Adipocyte (in vitro differentiated cells): ENCODE data around the gene GCNT4.

Experiments used
- DNase-seq: peaks from one replicate; pipeline ENCODE4 v3.0.0-alpha.2; 2015; ENCODE audit warnings: low read depth
- H3K27me3 ChIP-seq: replicated peaks from 2 replicates; pipeline ENCODE4 v1.7.0; 2013; ENCODE audit warnings: mild to moderate bottlenecking, low read length, moderate library complexity; ENCODE audit not compliant: control insufficient read depth, insufficient read depth
- H3K36me3 ChIP-seq: 2 replicates; pipeline ENCODE4 v1.7.0; 2013; ENCODE audit warnings: low read length, mild to moderate bottlenecking, moderate library complexity; ENCODE audit not compliant: control insufficient read depth, insufficient read depth, severe bottlenecking
- H3K4me1 ChIP-seq: 2 replicates; pipeline ENCODE4 v1.7.0; 2013; ENCODE audit warnings: mild to moderate bottlenecking, low read length, moderate library complexity; ENCODE audit not compliant: control insufficient read depth, insufficient read depth
- H3K4me3 ChIP-seq: 2 replicates; pipeline ENCODE4 v1.7.0; 2013; ENCODE audit warnings: mild to moderate bottlenecking, low read length, moderate library complexity
- H3K9ac ChIP-seq: 2 replicates; pipeline ENCODE4 v1.7.0; 2013; ENCODE audit warnings: mild to moderate bottlenecking, low read length, moderate library complexity
- H3K9me3 ChIP-seq: 2 replicates; pipeline ENCODE4 v1.7.0; 2013; ENCODE audit warnings: mild to moderate bottlenecking, low read length, moderate library complexity; ENCODE audit not compliant: control insufficient read depth

Gene GCNT4

DNA sequence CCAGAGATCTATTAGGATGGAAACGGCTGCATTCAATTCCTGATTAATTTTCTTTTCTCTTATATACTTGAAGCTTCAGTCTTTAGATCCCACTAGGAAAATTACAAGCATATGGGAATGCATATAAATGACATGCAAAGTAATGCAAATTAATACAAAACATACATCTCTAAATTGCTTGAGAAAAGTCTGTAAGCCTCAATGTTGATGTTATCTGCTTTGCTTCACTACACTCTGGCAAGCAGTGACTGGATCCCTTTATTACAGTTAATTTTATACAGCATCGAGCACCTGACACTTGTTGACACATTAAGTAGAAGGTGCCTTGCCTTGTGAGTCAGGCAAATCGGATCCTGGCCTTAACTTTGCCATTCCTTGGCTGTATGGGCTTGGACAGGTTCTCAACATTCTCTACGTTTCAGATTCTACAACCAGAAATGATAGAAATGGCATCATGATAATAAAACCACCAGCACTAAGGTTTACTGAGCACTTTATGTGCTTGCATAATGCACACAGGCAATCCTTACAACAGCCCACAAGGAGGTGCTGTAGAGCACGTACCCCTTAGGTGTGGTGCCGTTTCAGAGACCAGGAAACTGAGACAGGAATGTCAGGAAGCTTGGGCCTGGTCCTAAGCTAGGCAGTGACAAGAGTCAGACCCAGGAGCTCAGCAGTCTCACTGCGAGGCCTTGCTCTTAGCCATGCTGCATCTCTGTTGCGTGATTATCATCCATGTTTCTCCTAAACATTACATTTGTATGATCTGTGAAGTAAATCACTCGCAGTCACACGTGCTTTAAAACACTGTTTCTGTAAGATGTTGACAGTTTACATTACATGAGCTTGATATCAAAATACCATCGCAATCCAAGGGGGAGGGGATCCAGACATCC is 2.7 kb downstream of the GCNT4 start:
- Histone ChIP-seq H3K9me3 (no peaks in the 10 kb centered on the region), H3K36me3 (no peaks in the 10 kb centered on the region), H3K9ac (no peak overlapping the region), H3K4me3 (no peak overlapping the region), H3K4me1 (peaks cover 21% of the 10 kb centered on the region), H3K27me3 (no peaks in the 10 kb centered on the region)
- peak; percentile 72 for DNase-seq

DNA sequence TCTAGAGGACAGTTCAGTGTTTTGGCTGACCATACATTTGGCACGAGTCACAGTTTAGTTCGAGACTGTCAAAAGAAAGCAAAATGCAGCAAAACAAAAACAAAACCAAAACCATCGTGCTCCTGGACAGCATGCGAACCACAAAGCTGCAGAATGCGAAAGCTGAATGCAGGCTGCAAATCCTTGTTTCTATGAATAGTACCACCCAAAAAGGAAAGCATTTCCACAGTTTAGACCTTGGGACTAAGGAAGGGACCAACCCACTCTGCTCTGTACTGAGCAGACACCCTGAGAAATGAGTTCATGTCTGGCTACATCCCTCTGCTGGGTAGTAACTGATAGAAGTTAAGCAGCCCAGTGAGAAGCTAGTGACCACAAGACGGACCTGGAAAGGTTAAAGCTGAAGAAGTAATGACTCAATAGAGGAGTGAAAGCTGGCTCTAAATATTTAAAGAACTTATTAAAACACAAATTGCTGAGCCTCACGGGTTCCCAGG is 3.9 kb downstream of the GCNT4 start:
- H3K9me3 ChIP-seq, result no peaks in the 10 kb centered on the region
- H3K27me3 ChIP-seq, result no peaks in the 10 kb centered on the region
- peaks cover 4% of the 10 kb centered on the region for H3K36me3 ChIP-seq
- DNase-seq, result peak; percentile 60
- peak overlapping the region; percentile 71 for H3K4me3 ChIP-seq
- peaks cover 15% of the 10 kb centered on the region for H3K4me1 ChIP-seq
- H3K9ac ChIP-seq, result peak overlapping the region; percentile 18

DNA sequence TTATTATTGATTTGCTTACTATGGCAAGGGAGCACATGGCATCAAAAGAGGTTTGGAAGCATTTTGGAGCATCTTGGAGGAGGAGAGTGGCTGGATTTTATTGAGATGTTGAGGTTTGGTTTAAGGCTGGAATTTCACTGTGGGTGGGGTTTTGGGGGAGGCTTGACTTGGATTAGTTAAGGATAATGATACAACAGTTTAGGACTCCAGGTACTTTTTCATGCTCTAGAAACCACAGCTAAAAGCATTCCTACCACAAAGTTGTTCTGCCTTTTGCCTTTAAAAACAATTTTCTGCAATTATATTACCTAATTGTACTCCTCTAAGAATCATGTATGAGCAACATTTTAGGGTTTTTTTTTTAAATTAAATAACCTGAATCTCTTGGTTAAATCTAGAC is 5.0 kb downstream of the GCNT4 start:
- Histone ChIP-seq H3K36me3 (peaks cover 9% of the 10 kb centered on the region), H3K4me1 (peaks cover 15% of the 10 kb centered on the region)
- DNase-seq, result no peak

DNA sequence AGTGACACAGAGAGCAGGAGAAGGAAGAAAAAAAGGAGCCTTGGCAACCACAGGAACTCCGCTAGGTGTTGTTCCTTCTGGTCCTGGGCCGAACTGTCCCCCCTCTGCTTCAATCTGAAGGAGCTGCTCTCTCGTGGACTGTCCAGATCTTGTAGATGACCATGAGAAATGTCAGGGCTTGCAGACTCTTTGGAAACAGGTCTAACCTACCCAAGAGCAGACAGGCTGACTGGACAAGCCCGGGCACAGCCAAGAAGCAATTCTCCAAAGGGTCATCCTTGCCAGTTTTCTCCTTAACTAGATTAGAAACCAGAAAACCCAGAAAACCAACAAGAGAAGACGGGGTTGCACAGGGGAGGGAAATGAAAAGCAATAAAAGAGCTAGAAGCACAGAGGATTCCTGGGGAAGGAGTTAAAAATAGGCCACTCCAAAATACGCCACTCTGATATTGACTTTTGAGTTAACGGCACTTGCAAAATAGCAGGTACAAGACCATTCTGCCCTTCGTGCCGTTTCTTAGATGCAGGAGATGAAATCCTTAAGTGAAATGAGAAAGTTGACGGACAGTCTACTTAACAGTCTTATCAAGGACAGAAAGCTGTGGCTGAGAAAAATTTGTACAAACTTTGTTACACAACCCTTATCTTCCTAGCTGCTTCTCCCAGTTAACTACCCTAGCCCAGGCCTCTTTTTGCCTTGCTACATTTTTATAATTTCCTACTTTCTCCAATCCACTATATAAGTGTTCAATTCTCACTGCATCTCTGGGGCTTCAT is 5.8 kb downstream of the GCNT4 start:
- peaks cover 9% of the 10 kb centered on the region for H3K4me1 ChIP-seq
- H3K27me3 ChIP-seq, result no peaks in the 10 kb centered on the region

More for the DNA sequence above, 5.0 kb downstream of the GCNT4 start:
- no peak overlapping the region for H3K4me3 ChIP-seq
- H3K9ac ChIP-seq, result no peak overlapping the region
- no peaks in the 10 kb centered on the region for H3K9me3 ChIP-seq
- H3K27me3 ChIP-seq, result no peaks in the 10 kb centered on the region

DNA sequence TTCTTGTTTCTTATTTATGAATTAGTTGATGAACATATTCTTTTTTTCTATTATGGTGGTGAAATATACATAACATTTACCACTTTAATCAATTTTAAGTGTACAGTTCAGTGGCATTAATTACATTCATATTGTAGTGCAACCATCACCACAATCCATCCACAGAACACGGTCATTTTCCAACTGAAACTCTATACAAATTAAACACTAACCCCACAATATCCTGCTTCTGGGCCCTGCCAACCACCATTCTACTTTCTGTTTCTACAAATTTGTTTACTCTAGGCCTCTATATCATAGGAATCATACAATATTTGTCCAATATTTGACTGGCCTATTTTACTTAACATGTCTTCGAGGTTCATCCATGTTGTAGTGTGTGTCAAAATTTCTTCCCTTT is 7.3 kb downstream of the GCNT4 start:
- peaks cover 16% of the 10 kb centered on the region for H3K4me1 ChIP-seq
- H3K9ac ChIP-seq, result no peak overlapping the region
- H3K9me3 ChIP-seq, result no peaks in the 10 kb centered on the region
- H3K4me3 ChIP-seq, result no peak overlapping the region
- no peaks in the 10 kb centered on the region for H3K27me3 ChIP-seq
- no peak for DNase-seq
- peaks cover 9% of the 10 kb centered on the region for H3K36me3 ChIP-seq

More for the DNA sequence above, 5.8 kb downstream of the GCNT4 start:
- no peak overlapping the region for H3K4me3 ChIP-seq
- H3K9ac ChIP-seq, result no peak overlapping the region
- DNase-seq, result no peak
- no peaks in the 10 kb centered on the region for H3K9me3 ChIP-seq
- peaks cover 9% of the 10 kb centered on the region for H3K36me3 ChIP-seq

DNA sequence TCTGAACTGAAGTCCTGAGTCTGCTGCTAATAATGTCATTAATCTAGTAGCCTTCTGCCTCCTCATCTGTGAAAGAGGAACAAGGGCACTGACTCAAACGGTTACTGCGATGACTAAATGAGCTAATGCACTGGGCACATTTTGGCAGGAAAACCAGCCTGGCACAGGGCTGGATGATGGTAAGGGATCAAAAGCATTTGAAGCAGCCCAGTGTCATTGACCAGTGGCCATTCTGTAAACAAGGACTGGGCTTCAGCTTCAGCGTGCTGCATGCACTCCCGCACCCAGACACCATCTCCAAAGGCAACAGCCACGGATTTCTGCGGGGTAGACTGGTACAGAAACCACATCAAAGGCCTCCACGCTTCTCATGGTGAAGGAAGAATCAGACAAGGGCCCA is 8.0 kb downstream of the GCNT4 start:
- Histone ChIP-seq H3K4me1 (peaks cover 16% of the 10 kb centered on the region), H3K4me3 (no peak overlapping the region), H3K36me3 (peaks cover 9% of the 10 kb centered on the region), H3K9me3 (no peaks in the 10 kb centered on the region), H3K27me3 (no peaks in the 10 kb centered on the region), H3K9ac (no peak overlapping the region)
- no peak for DNase-seq

DNA sequence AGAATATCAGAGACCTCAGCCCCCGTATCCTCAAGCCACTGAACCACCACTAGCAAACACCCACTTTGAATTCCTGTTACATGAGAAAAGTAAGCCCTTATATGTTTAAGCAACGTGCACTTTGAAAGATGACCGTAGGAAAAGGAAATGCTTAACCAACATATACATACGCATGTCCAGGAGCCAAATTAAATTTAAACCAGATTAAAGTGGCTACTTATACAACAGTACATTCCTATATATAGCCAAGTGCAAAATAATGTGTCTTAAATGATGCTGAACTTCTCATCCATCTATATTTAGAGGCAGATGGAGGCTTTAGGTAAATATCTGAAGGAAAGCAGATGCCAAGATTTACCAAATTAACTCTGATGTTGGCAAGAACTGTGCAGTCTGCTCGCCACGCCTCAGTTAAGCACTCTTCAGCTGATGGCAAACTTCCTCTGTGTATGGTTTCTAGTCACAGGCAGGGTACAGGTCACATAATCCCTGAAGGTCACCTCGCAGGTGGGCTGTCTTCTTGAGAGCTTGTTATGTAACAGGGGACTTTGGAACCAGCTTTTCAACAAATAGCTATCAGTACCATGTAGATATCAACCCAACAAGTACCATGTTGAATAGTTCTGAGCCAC is 8.6 kb downstream of the GCNT4 start:
- Histone ChIP-seq H3K9me3 (no peaks in the 10 kb centered on the region), H3K4me1 (peaks cover 12% of the 10 kb centered on the region), H3K9ac (no peak overlapping the region), H3K4me3 (no peak overlapping the region), H3K27me3 (no peaks in the 10 kb centered on the region), H3K36me3 (peaks cover 9% of the 10 kb centered on the region)
- DNase-seq, result no peak

DNA sequence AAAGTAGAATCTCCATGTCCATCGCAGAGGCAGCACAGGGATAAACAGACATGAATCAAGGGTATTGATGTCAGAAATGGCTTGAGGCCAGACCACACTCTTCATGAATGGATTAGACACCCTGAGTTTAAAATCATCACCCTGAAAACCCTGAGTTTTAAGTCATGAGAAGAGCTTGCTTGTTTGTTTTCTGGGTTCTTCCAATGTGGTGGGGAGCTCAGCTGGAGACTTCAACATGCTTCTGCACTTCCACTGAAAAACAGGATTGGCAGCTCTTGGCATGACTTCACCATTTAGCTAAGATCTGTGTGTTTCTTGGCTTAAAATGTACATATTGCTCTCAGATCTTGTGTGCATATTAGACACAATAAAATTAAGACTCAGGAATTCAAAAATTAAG is 9.8 kb downstream of the GCNT4 start:
- H3K27me3 ChIP-seq, result no peaks in the 10 kb centered on the region
- DNase-seq, result no peak

DNA sequence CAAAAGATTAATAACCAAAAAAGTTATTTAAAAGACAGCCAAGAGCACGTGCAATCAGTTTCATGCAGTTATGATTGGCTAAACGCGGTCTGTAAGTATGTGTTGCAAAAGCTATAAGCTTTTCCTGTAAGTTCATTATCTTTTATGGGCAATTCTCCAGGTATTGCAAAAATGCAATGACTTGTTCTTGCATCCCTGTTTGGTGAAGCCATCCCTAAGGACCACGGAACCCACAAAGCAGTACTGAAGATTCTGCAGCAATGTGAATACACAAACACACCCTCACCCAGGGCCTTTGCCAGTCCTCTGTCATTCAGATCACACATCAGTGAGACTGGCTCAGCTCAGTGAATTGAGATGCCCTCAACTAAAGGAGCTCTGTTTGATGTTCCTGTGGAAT is 11.4 kb downstream of the GCNT4 start:
- Histone ChIP-seq H3K36me3 (peaks cover 9% of the 10 kb centered on the region), H3K9ac (no peak overlapping the region), H3K27me3 (no peaks in the 10 kb centered on the region), H3K9me3 (no peaks in the 10 kb centered on the region), H3K4me3 (no peak overlapping the region), H3K4me1 (peaks cover 8% of the 10 kb centered on the region)
- peak; percentile 36 for DNase-seq

More for the DNA sequence above, 9.8 kb downstream of the GCNT4 start:
- H3K9ac ChIP-seq, result no peak overlapping the region
- H3K4me3 ChIP-seq, result no peak overlapping the region
- H3K9me3 ChIP-seq, result no peaks in the 10 kb centered on the region
- peaks cover 8% of the 10 kb centered on the region for H3K4me1 ChIP-seq
- H3K36me3 ChIP-seq, result peaks cover 9% of the 10 kb centered on the region

DNA sequence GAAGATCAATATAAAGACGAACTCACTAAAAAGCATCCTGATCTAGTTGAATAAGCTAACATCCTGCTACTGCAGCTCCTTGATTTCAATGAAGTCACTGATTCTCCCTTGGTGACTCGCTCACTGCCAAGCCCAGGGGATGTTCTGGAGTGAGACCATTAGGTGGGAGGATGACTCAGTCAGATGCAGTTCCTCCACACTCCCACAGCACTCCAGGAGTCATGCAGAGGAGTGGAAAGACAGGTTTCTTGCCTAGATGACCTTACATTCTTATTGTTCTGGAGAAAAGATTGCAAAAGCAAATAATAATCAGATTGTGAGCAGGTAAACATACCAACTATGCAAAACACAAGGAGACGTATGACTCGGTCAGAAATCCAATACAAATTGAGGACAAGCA is 15.3 kb downstream of the GCNT4 start:
- peak; percentile 57 for DNase-seq
- Histone ChIP-seq H3K4me1 (peaks cover 8% of the 10 kb centered on the region), H3K36me3 (no peaks in the 10 kb centered on the region), H3K9me3 (no peaks in the 10 kb centered on the region), H3K27me3 (no peaks in the 10 kb centered on the region), H3K4me3 (no peak overlapping the region), H3K9ac (no peak overlapping the region)
